ENCODE measurements around the gene AK5.

GRCh38 chr1:77471691-77472090, 189.9 kb downstream of the AK5 start:
- no peak for TF ChIP-seq CTCF (conservative IDR thresholded peaks at IDR 0.05 in 1 of 2, IDR thresholded peaks at IDR 0.05 in 1 of 2; ENCODE audit: extremely low read depth in 1 of 2, insufficient read depth in 1 of 2, low read depth in 1 of 2, low read length in 2 of 2)
- TF ChIP-seq EZH2 (IDR thresholded peaks at IDR 0.05; ENCODE audit: borderline replicate concordance, low read length), result no peak

All from mammary epithelial cell (primary cell).